Measurements from ENCODE around the gene DOCK2. TPM values are rescaled to one million over a fixed set of nuclear protein-coding genes. Genes with fewer than 3 reads are reported as not detected.

Gene DOCK2
- total and polyA plus RNA-seq, 2 experiments from 2014 or later, result 6.5 to 10.4 TPM

DNA sequence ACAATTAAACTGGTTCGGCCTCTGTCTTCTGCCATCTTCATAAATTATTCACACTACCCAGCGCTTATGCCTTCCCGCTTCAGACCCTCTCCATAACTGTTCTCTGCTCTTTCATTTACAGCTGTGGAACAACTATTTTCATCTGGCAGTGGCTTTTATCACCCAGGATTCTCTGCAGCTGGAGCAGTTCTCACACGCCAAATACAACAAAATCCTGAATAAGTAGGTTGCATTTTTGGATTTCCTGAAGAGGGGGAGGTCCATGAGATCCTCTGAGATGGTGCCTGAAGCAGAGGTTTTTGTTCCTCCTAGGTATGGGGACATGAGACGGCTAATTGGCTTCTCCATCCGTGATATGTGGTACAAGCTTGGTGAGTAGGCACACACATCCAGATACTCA lies 371.3 kb downstream of the DOCK2 start:
- no peaks in the 10 kb centered on the region for H3K36me3 ChIP-seq (ENCODE audit: low read depth)
- no peaks in the 10 kb centered on the region for H3F3A ChIP-seq (ENCODE audit: insufficient read depth)
- H3K9me2 ChIP-seq (ENCODE audit: insufficient read depth), result no peaks in the 10 kb centered on the region
- 76 to 78% methylated on average over 6 of the region's 6 CpGs for WGBS, 2 experiments (ENCODE audit: low coverage in 1 of 2, low lambda C conversion rate in 2 of 2, missing lambda C conversion rate in 2 of 2)
- H3K9ac ChIP-seq, result no peak overlapping the region
- no peak overlapping the region for H3K27ac ChIP-seq
- no peak overlapping the region for H3K4me2 ChIP-seq (ENCODE audit: unreplicated experiment)
- DNase-seq, result no peak
- no peak overlapping the region for H2AFZ ChIP-seq
- no peaks in the 10 kb centered on the region for H3K9me3 ChIP-seq (ENCODE audit: low read depth)
- H3K27me3 ChIP-seq (replicated peaks; ENCODE audit: insufficient read depth), result peaks cover 27% of the 10 kb centered on the region
- H3K4me3 ChIP-seq, result no peak overlapping the region
- in situ Hi-C loops (cut with MboI), result no loop called here
- H3K4me1 ChIP-seq (ENCODE audit: insufficient read depth), result no peaks in the 10 kb centered on the region
- H4K20me1 ChIP-seq (ENCODE audit: insufficient read depth), result no peaks in the 10 kb centered on the region
- no peak for TF ChIP-seq EZH2 (IDR thresholded peaks at IDR 0.05; ENCODE audit: insufficient read depth, poor library complexity, severe bottlenecking)
- no peak for TF ChIP-seq EZH2phosphoT487 (IDR thresholded peaks at IDR 0.05; ENCODE audit: insufficient read depth, low read depth)
- no peaks in the 10 kb centered on the region for H3K79me2 ChIP-seq (ENCODE audit: insufficient read depth)

DNA sequence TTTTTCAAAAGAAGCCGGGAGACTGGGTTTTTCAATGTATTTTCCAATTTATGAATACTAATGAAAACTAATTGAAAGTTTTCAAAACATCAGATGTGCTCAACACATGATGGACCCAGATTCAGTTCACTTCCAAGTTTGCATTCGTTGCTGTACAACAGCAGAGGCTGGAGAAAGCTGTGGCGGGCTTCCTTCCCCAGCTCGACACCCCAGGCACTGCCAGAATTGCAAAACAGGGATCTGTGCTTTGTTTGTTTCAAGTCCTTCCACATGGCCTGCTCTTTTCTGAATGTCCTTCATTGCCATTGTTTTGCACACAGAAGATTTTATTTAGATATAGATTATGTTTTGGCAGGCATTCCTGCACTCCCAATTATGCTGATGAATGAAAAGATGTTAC lies 373.5 kb downstream of the DOCK2 start:
- Histone ChIP-seq H3K36me3 (ENCODE audit: low read depth) (no peaks in the 10 kb centered on the region), H3K27ac (no peak overlapping the region), H3K4me3 (no peak overlapping the region), H2AFZ (no peak overlapping the region), H4K20me1 (ENCODE audit: insufficient read depth) (no peaks in the 10 kb centered on the region), H3K9me3 (ENCODE audit: low read depth) (no peaks in the 10 kb centered on the region), H3F3A (ENCODE audit: insufficient read depth) (no peaks in the 10 kb centered on the region), H3K79me2 (ENCODE audit: insufficient read depth) (no peaks in the 10 kb centered on the region), H3K9me2 (ENCODE audit: insufficient read depth) (no peaks in the 10 kb centered on the region), H3K4me1 (ENCODE audit: insufficient read depth) (no peaks in the 10 kb centered on the region), H3K27me3 (replicated peaks; ENCODE audit: insufficient read depth) (peaks cover 35% of the 10 kb centered on the region), H3K4me2 (ENCODE audit: unreplicated experiment) (no peak overlapping the region), H3K9ac (no peak overlapping the region)
- in situ Hi-C loops (cut with MboI), result no loop called here
- 54 to 57% methylated on average over 4 of the region's 4 CpGs for WGBS, 2 experiments (ENCODE audit: low coverage in 1 of 2, low lambda C conversion rate in 2 of 2, missing lambda C conversion rate in 2 of 2)
- DNase-seq, result no peak
- no peak for TF ChIP-seq EZH2 (IDR thresholded peaks at IDR 0.05; ENCODE audit: insufficient read depth, poor library complexity, severe bottlenecking)
- no peak for TF ChIP-seq EZH2phosphoT487 (IDR thresholded peaks at IDR 0.05; ENCODE audit: insufficient read depth, low read depth)

DNA sequence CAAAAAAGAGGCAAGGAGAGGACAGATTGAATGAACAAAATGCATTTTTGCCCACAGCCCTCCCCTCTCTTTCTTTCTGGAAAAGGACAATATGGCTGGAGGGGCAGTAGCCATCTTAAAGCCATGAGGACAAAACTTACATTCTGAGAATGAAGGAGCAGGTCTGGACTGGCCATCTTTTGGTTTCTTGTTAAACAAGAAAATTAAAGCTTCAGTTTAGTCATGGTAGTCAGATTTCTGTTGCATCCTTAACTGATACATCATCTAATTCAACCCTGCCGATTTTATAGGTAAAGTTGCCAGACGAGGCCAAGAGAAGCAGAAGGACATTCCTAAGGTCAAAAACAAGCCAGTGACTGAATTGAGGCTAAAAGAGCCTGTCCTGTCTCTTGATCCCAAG lies 374.7 kb downstream of the DOCK2 start:
- no peaks in the 10 kb centered on the region for H3K36me3 ChIP-seq (ENCODE audit: low read depth)

DNA sequence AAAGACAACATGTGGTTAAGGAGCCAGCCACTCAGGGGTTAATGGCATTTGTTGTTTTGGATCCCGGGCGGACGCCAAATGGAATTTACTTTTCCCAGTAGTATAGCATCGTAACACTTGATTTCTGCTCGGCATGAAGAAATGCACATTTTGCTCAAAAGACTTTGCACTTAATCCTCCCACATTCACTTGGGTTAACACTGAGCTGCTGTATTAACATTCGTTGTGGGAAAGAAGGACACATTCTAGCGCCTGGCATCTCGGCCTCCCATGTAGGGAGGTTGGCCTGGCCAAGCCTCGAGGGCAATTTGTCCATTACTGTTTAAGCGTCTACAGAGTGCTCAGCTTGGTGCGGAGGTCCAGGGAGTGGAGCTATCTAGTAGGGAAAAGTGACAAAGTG lies 375.5 kb downstream of the DOCK2 start:
- Histone ChIP-seq H4K20me1 (ENCODE audit: insufficient read depth) (no peaks in the 10 kb centered on the region), H3K9me3 (ENCODE audit: low read depth) (no peaks in the 10 kb centered on the region), H2AFZ (no peak overlapping the region), H3K79me2 (ENCODE audit: insufficient read depth) (no peaks in the 10 kb centered on the region), H3K27me3 (replicated peaks; ENCODE audit: insufficient read depth) (peaks cover 30% of the 10 kb centered on the region), H3K4me3 (no peak overlapping the region), H3K36me3 (ENCODE audit: low read depth) (no peaks in the 10 kb centered on the region), H3K4me2 (ENCODE audit: unreplicated experiment) (no peak overlapping the region), H3K9me2 (ENCODE audit: insufficient read depth) (no peaks in the 10 kb centered on the region), H3K9ac (no peak overlapping the region), H3K27ac (no peak overlapping the region), H3F3A (ENCODE audit: insufficient read depth) (no peaks in the 10 kb centered on the region), H3K4me1 (ENCODE audit: insufficient read depth) (no peaks in the 10 kb centered on the region)
- no peak for DNase-seq
- in situ Hi-C loops (cut with MboI), result no loop called here
- TF ChIP-seq EZH2phosphoT487 (IDR thresholded peaks at IDR 0.05; ENCODE audit: insufficient read depth, low read depth) (no peak), EZH2 (IDR thresholded peaks at IDR 0.05; ENCODE audit: insufficient read depth, poor library complexity, severe bottlenecking) (no peak)
- 46 to 48% methylated on average over 11 of the region's 11 CpGs for WGBS, 2 experiments (ENCODE audit: low coverage in 1 of 2, low lambda C conversion rate in 2 of 2, missing lambda C conversion rate in 2 of 2)

More for the DNA sequence above, 374.7 kb downstream of the DOCK2 start:
- no peaks in the 10 kb centered on the region for H3K4me1 ChIP-seq (ENCODE audit: insufficient read depth)
- 72 to 76% methylated on average over 2 of the region's 2 CpGs for WGBS, 2 experiments (ENCODE audit: low coverage in 1 of 2, low lambda C conversion rate in 2 of 2, missing lambda C conversion rate in 2 of 2)
- TF ChIP-seq EZH2 (IDR thresholded peaks at IDR 0.05; ENCODE audit: insufficient read depth, poor library complexity, severe bottlenecking), result no peak
- no peak for TF ChIP-seq EZH2phosphoT487 (IDR thresholded peaks at IDR 0.05; ENCODE audit: insufficient read depth, low read depth)
- H3K9ac ChIP-seq, result no peak overlapping the region
- no peak overlapping the region for H3K27ac ChIP-seq
- H3K79me2 ChIP-seq (ENCODE audit: insufficient read depth), result no peaks in the 10 kb centered on the region
- no peak overlapping the region for H2AFZ ChIP-seq
- no peaks in the 10 kb centered on the region for H3F3A ChIP-seq (ENCODE audit: insufficient read depth)
- no peaks in the 10 kb centered on the region for H3K9me2 ChIP-seq (ENCODE audit: insufficient read depth)
- H4K20me1 ChIP-seq (ENCODE audit: insufficient read depth), result no peaks in the 10 kb centered on the region
- no peaks in the 10 kb centered on the region for H3K9me3 ChIP-seq (ENCODE audit: low read depth)
- H3K4me3 ChIP-seq, result no peak overlapping the region
- peaks cover 33% of the 10 kb centered on the region for H3K27me3 ChIP-seq (replicated peaks; ENCODE audit: insufficient read depth)
- no peak for DNase-seq
- in situ Hi-C loops (cut with MboI), result no loop called here
- no peak overlapping the region for H3K4me2 ChIP-seq (ENCODE audit: unreplicated experiment)

DNA sequence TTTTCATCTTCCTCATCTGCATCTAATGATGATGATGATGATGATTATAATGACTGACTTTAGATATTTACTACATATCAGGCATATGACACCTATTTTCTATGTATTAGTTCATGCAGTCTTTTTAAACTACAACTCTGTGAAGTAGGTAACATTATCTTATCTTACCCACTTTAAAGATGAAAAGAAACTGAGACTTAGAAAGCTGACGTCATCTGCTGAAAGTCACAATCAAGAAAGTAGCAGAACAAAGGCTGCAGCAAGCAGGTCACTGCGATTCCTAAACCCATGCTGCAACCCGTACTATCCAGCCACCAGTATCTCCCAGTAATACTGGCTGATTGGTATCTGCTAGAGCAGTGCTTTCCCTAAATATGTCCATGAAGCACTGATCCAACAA lies 383.3 kb downstream of the DOCK2 start:
- WGBS, 2 experiments (ENCODE audit: low coverage in 1 of 2, low lambda C conversion rate in 2 of 2, missing lambda C conversion rate in 2 of 2), result 71 to 77% methylated on average over 3 of the region's 3 CpGs
- no peak overlapping the region for H3K9ac ChIP-seq
- H3K27me3 ChIP-seq (replicated peaks; ENCODE audit: insufficient read depth), result peaks cover 25% of the 10 kb centered on the region
- DNase-seq, result no peak
- no peaks in the 10 kb centered on the region for H3F3A ChIP-seq (ENCODE audit: insufficient read depth)
- no peak overlapping the region for H3K4me2 ChIP-seq (ENCODE audit: unreplicated experiment)
- no peaks in the 10 kb centered on the region for H3K4me1 ChIP-seq (ENCODE audit: insufficient read depth)
- H3K4me3 ChIP-seq, result no peak overlapping the region
- H3K9me2 ChIP-seq (ENCODE audit: insufficient read depth), result no peaks in the 10 kb centered on the region
- TF ChIP-seq EZH2 (IDR thresholded peaks at IDR 0.05; ENCODE audit: insufficient read depth, poor library complexity, severe bottlenecking), result no peak
- no peak for TF ChIP-seq EZH2phosphoT487 (IDR thresholded peaks at IDR 0.05; ENCODE audit: insufficient read depth, low read depth)
- no peaks in the 10 kb centered on the region for H3K36me3 ChIP-seq (ENCODE audit: low read depth)
- H3K27ac ChIP-seq, result no peak overlapping the region
- no peaks in the 10 kb centered on the region for H4K20me1 ChIP-seq (ENCODE audit: insufficient read depth)
- in situ Hi-C loops (cut with MboI), result no loop called here
- H3K9me3 ChIP-seq (ENCODE audit: low read depth), result no peaks in the 10 kb centered on the region
- H2AFZ ChIP-seq, result no peak overlapping the region
- H3K79me2 ChIP-seq (ENCODE audit: insufficient read depth), result no peaks in the 10 kb centered on the region
